GM12878 (cell line): ENCODE measurements around the gene CYP46A1.

Source experiments
- BHLHE40 ChIP-seq, 2 experiments: fragments of 450-650 bp in 1 of 2; IDR thresholded peaks; 2 replicates each; pipeline ENCODE4 v1.6.1; 2011 to 2017; ENCODE audit warnings: low read depth in 2 of 2, borderline replicate concordance in 1 of 2, improper control_type of control experiment in 1 of 2, low read length in 1 of 2, mild to moderate bottlenecking in 1 of 2
- EZH2 ChIP-seq: IDR thresholded peaks from 2 replicates; pipeline ENCODE4 v1.6.1; 2012; ENCODE audit warnings: low read depth, mild to moderate bottlenecking, control low read depth, inconsistent platforms, low read length, borderline replicate concordance; ENCODE audit not compliant: control insufficient read depth
- HDAC6 ChIP-seq: fragments of 200-600 bp; sonication (generic); IDR thresholded peaks from one replicate; pipeline ENCODE4 v1.8.0; 2017; ENCODE audit warnings: antibody characterized with exemption; ENCODE audit not compliant: unreplicated experiment
- LARP7 ChIP-seq: fragments of 450-650 bp; IDR thresholded peaks from 2 replicates; pipeline ENCODE4 v1.6.1; 2017; ENCODE audit warnings: mild to moderate bottlenecking
- NBN ChIP-seq: fragments of 450-650 bp; IDR thresholded peaks from 2 replicates; pipeline ENCODE4 v1.6.1; 2016
- NFYB ChIP-seq: IDR thresholded peaks from 2 replicates; pipeline ENCODE4 v1.6.1; 2011; ENCODE audit warnings: low read depth, mild to moderate bottlenecking, low read length, improper control_type of control experiment, moderate library complexity; ENCODE audit not compliant: insufficient read depth
- POLR2A ChIP-seq: IDR thresholded peaks from 2 replicates; pipeline ENCODE4 v1.6.1; 2011; ENCODE audit warnings: low read depth, mild to moderate bottlenecking, low read length
- SPI1 ChIP-seq: IDR thresholded peaks from 2 replicates; pipeline ENCODE4 v1.6.1; 2011; ENCODE audit warnings: low read depth, mild to moderate bottlenecking, low read length, moderate library complexity, borderline replicate concordance; ENCODE audit not compliant: insufficient read depth
- ZZZ3 ChIP-seq: IDR thresholded peaks from 2 replicates; pipeline ENCODE4 v1.6.1; 2011; ENCODE audit warnings: low read depth; ENCODE audit not compliant: control insufficient read depth, insufficient read length
- TF ChIP-seq, protein P1 (sequence below): IDR thresholded peaks from 2 replicates; pipeline ENCODE4 v1.6.1; 2011; ENCODE audit warnings: borderline replicate concordance, low read depth, mild to moderate bottlenecking, moderate library complexity, low read length; ENCODE audit not compliant: insufficient read depth, poor library complexity, severe bottlenecking
- TF ChIP-seq, protein P2 (sequence below), 3 experiments: IDR thresholded peaks in 2 of 3; conservative IDR thresholded peaks in 1 of 3; 2 replicates each; pipeline ENCODE4 v1.5.1; 2011; ENCODE audit warnings: low read depth in 3 of 3, low read length in 3 of 3, mild to moderate bottlenecking in 3 of 3, control low read depth in 2 of 3, moderate library complexity in 2 of 3, inconsistent platforms in 1 of 3, mixed read lengths in 1 of 3; ENCODE audit not compliant: control insufficient read depth in 2 of 3, insufficient read depth in 1 of 3; ENCODE audit errors: extremely low read depth in 1 of 3

DNA sequence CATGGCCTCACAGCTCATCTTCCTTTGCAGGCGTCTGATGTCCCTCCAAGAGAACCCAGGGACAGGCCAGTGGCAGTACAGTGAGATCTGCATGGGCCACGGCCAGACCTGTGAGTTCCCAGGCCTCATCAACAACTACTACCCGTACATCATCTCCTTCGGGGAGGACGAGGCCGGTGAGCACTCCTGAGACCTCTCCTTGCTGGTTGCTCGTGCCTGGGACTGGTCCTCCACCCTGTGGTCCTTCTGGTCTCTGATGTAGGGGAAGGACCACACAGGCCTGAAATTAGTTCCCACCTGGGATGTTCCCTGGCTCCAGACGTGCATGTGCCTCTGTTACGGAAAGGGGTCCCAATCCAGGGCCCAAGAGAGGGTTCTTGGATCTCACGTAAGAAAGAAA is 21.3 kb upstream of the CYP46A1 start:
- TF ChIP-seq BHLHE40 (IDR thresholded peaks at IDR 0.05; ENCODE audit: borderline replicate concordance in 1 of 2, low read depth in 2 of 2, low read length in 1 of 2) = no peak
- no peak for TF ChIP-seq HDAC6
- TF ChIP-seq, protein P1, sequence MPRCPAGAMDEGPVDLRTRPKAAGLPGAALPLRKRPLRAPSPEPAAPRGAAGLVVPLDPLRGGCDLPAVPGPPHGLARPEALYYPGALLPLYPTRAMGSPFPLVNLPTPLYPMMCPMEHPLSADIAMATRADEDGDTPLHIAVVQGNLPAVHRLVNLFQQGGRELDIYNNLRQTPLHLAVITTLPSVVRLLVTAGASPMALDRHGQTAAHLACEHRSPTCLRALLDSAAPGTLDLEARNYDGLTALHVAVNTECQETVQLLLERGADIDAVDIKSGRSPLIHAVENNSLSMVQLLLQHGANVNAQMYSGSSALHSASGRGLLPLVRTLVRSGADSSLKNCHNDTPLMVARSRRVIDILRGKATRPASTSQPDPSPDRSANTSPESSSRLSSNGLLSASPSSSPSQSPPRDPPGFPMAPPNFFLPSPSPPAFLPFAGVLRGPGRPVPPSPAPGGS = no peak
- TF ChIP-seq NBN = no peak
- no peak for TF ChIP-seq POLR2A
- no peak for TF ChIP-seq LARP7
- no peak for TF ChIP-seq NFYB
- TF ChIP-seq, protein P2, sequence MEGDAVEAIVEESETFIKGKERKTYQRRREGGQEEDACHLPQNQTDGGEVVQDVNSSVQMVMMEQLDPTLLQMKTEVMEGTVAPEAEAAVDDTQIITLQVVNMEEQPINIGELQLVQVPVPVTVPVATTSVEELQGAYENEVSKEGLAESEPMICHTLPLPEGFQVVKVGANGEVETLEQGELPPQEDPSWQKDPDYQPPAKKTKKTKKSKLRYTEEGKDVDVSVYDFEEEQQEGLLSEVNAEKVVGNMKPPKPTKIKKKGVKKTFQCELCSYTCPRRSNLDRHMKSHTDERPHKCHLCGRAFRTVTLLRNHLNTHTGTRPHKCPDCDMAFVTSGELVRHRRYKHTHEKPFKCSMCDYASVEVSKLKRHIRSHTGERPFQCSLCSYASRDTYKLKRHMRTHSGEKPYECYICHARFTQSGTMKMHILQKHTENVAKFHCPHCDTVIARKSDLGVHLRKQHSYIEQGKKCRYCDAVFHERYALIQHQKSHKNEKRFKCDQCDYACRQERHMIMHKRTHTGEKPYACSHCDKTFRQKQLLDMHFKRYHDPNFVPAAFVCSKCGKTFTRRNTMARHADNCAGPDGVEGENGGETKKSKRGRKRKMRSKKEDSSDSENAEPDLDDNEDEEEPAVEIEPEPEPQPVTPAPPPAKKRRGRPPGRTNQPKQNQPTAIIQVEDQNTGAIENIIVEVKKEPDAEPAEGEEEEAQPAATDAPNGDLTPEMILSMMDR (IDR thresholded peaks at IDR 0.05 in 2 of 3, conservative IDR thresholded peaks at IDR 0.05 in 1 of 3; ENCODE audit: control insufficient read depth in 2 of 3, extremely low read depth in 1 of 3, insufficient read depth in 1 of 3, low read depth in 3 of 3, low read length in 3 of 3) = no peak
- no peak for TF ChIP-seq ZZZ3
- no peak for TF ChIP-seq SPI1
- no peak for TF ChIP-seq EZH2
